Neural progenitor cell (in vitro differentiated cells): Measurements from ENCODE around the gene TENT5A. TPM values are rescaled to one million over a fixed set of nuclear protein-coding genes. Genes with fewer than 3 reads are reported as not detected.

Source experiments
- DNase-seq: peaks from one replicate; pipeline ENCODE4 v3.0.0-alpha.2; 2016; ENCODE audit warnings: low spot score
- H2AFZ ChIP-seq: fragments of 200-600 bp; sonication (generic); replicated peaks from 2 replicates; pipeline ENCODE4 v1.6.1; 2016; ENCODE audit warnings: antibody characterized with exemption
- H3F3A ChIP-seq: fragments of 200-600 bp; sonication (generic); 2 replicates; pipeline ENCODE4 v1.6.1; 2016; ENCODE audit warnings: antibody characterized with exemption, low read depth
- H3K27ac ChIP-seq: fragments of 200-600 bp; sonication (generic); 2 replicates; pipeline ENCODE4 v1.5.1; 2016; ENCODE audit warnings: mild to moderate bottlenecking
- H3K27me3 ChIP-seq: fragments of 200-600 bp; sonication (generic); 2 replicates; pipeline ENCODE4 v1.6.1; 2016; ENCODE audit warnings: mild to moderate bottlenecking, moderate library complexity
- H3K36me3 ChIP-seq: fragments of 200-600 bp; sonication (generic); 2 replicates; pipeline ENCODE4 v1.5.1; 2016
- H3K4me1 ChIP-seq: fragments of 200-600 bp; sonication (generic); 2 replicates; pipeline ENCODE4 v1.6.1; 2016; ENCODE audit warnings: mixed run types
- H3K4me2 ChIP-seq: fragments of 200-600 bp; sonication (generic); 2 replicates; pipeline ENCODE4 v1.6.1; 2016
- H3K4me3 ChIP-seq: fragments of 200-600 bp; sonication (generic); 2 replicates; pipeline ENCODE4 v1.5.1; 2016
- H3K79me2 ChIP-seq: fragments of 200-600 bp; sonication (generic); 2 replicates; pipeline ENCODE4 v1.6.1; 2016; ENCODE audit warnings: low read depth
- H3K9ac ChIP-seq: fragments of 200-600 bp; sonication (generic); 2 replicates; pipeline ENCODE4 v1.6.1; 2016
- H3K9me3 ChIP-seq: fragments of 200-600 bp; sonication (generic); 2 replicates; pipeline ENCODE4 v1.5.1; 2016; ENCODE audit warnings: low read depth
- H4K20me1 ChIP-seq: fragments of 200-600 bp; sonication (generic); 2 replicates; pipeline ENCODE4 v1.6.1; 2016; ENCODE audit warnings: low read depth
- H3K27ac Mint-ChIP-seq: 3 replicates; pipeline ENCODE4 v1.8.0; 2021; ENCODE audit warnings: mixed read lengths
- H3K27me3 Mint-ChIP-seq: 2 replicates; pipeline ENCODE4 v1.8.0; 2022; ENCODE audit warnings: low read depth, mild to moderate bottlenecking, inconsistent platforms, moderate library complexity, mixed read lengths; ENCODE audit not compliant: insufficient read depth
- H3K36me3 Mint-ChIP-seq: 3 replicates; pipeline ENCODE4 v1.8.0; 2021; ENCODE audit warnings: mixed read lengths
- H3K4me1 Mint-ChIP-seq: 3 replicates; pipeline ENCODE4 v1.8.0; 2021; ENCODE audit warnings: mixed read lengths
- H3K4me3 Mint-ChIP-seq: 3 replicates; pipeline ENCODE4 v1.8.0; 2021; ENCODE audit warnings: mild to moderate bottlenecking, moderate library complexity, mixed read lengths
- H3K9me3 Mint-ChIP-seq: 3 replicates; pipeline ENCODE4 v1.8.0; 2020; ENCODE audit warnings: mixed read lengths
- CTCF ChIP-seq: fragments of 200-600 bp; sonication (generic); IDR thresholded peaks from 2 replicates; pipeline ENCODE4 v1.5.1; 2017; ENCODE audit warnings: antibody characterized with exemption, mild to moderate bottlenecking
- EZH2 ChIP-seq: fragments of 200-600 bp; sonication (generic); IDR thresholded peaks from 2 replicates; pipeline ENCODE4 v1.6.1; 2017; ENCODE audit warnings: antibody characterized with exemption, mild to moderate bottlenecking, moderate library complexity
- EZH2phosphoT487 ChIP-seq: fragments of 200-600 bp; sonication (generic); IDR thresholded peaks from 2 replicates; pipeline ENCODE4 v1.6.1; 2017; ENCODE audit warnings: antibody characterized with exemption
- total RNA-seq: library from RNA; depleted of rRNA; stranded (reverse); fragments of >200 nt; gene quantifications from 2 replicates; pipeline ENCODE4 v1.2.3, GENCODE V29; 2015; ENCODE audit warnings: low replicate concordance

TENT5A gene
- total RNA-seq, 1 donor from 2014 or later, result 11.7 TPM

- Histone ChIP-seq H3K79me2 (no peaks in the 10 kb centered on the region), H3K4me1 (no peaks in the 10 kb centered on the region), H3K27ac (no peak overlapping the region), H3K9ac (no peak overlapping the region), H3K9me3 (no peaks in the 10 kb centered on the region), H3F3A (peaks cover 18% of the 10 kb centered on the region), H3K36me3 (no peaks in the 10 kb centered on the region), H3K4me2 (no peak overlapping the region), H4K20me1 (no peaks in the 10 kb centered on the region), H3K4me3 (no peak overlapping the region), H3K27me3 (peaks cover 16% of the 10 kb centered on the region), H2AFZ (no peak overlapping the region)
- TF ChIP-seq EZH2phosphoT487 (no peak), CTCF (no peak)
- no peak for DNase-seq
- Mint-ChIP-seq H3K27ac (no peak overlapping the region), H3K4me1 (peaks cover 4% of the 10 kb centered on the region), H3K9me3 (no peaks in the 10 kb centered on the region), H3K36me3 (no peaks in the 10 kb centered on the region), H3K4me3 (no peak overlapping the region), H3K27me3 (no peaks in the 10 kb centered on the region)
Measured at GRCh38 chr6:81756690-81757089, 4.2 kb upstream of the TENT5A start.

- no peaks in the 10 kb centered on the region for H3K9me3 Mint-ChIP-seq
- no peak overlapping the region for H3K4me2 ChIP-seq
- peaks cover 27% of the 10 kb centered on the region for H3K27me3 ChIP-seq
- H3K36me3 Mint-ChIP-seq, result peaks cover under 1% of the 10 kb centered on the region
- H3K4me1 ChIP-seq, result peaks cover 1% of the 10 kb centered on the region
- H3K79me2 ChIP-seq, result peaks cover 5% of the 10 kb centered on the region
- no peak overlapping the region for H3K27ac Mint-ChIP-seq
- no peak overlapping the region for H3K4me3 ChIP-seq
- no peak overlapping the region for H3K9ac ChIP-seq
- peaks cover under 1% of the 10 kb centered on the region for H4K20me1 ChIP-seq
- H3K4me3 Mint-ChIP-seq, result no peak overlapping the region
- H3K4me1 Mint-ChIP-seq, result peaks cover 10% of the 10 kb centered on the region
- no peak overlapping the region for H3K27ac ChIP-seq
- no peak overlapping the region for H2AFZ ChIP-seq
- no peaks in the 10 kb centered on the region for H3K36me3 ChIP-seq
- H3K9me3 ChIP-seq, result no peaks in the 10 kb centered on the region
- TF ChIP-seq EZH2, result no peak
- TF ChIP-seq EZH2phosphoT487, result no peak
- TF ChIP-seq CTCF, result no peak
- no peaks in the 10 kb centered on the region for H3K27me3 Mint-ChIP-seq
- peaks cover 18% of the 10 kb centered on the region for H3F3A ChIP-seq
- DNase-seq, result no peak
Measured at GRCh38 chr6:81755551-81755950, 3.1 kb upstream of the TENT5A start.

- Histone ChIP-seq H3K27ac (no peak overlapping the region), H3F3A (peaks cover 19% of the 10 kb centered on the region), H3K4me3 (no peak overlapping the region), H4K20me1 (peaks cover 7% of the 10 kb centered on the region), H3K27me3 (peaks cover 33% of the 10 kb centered on the region), H2AFZ (no peak overlapping the region), H3K4me1 (peaks cover 7% of the 10 kb centered on the region), H3K9me3 (no peaks in the 10 kb centered on the region), H3K36me3 (no peaks in the 10 kb centered on the region), H3K4me2 (no peak overlapping the region), H3K9ac (no peak overlapping the region), H3K79me2 (peaks cover 12% of the 10 kb centered on the region)
- no peaks in the 10 kb centered on the region for H3K9me3 Mint-ChIP-seq
- H3K4me3 Mint-ChIP-seq, result no peak overlapping the region
- no peak overlapping the region for H3K27ac Mint-ChIP-seq
- H3K27me3 Mint-ChIP-seq, result no peaks in the 10 kb centered on the region
- TF ChIP-seq EZH2 (no peak), CTCF (no peak), EZH2phosphoT487 (no peak)
- DNase-seq, result no peak
- H3K36me3 Mint-ChIP-seq, result peaks cover 4% of the 10 kb centered on the region
- peaks cover 15% of the 10 kb centered on the region for H3K4me1 Mint-ChIP-seq
Measured at GRCh38 chr6:81754906-81755305, 2.4 kb upstream of the TENT5A start.
